ENCODE results near the gene TRAM2.

TRAM2 gene

GRCh38 chr6:52577022-52577777 lies at the start of gene TRAM2:
Gene TRAM2, minus strand, starts transcription at chr6:52577060. Its CDS starts 145 bp downstream, at chr6:52576915.
- TF ChIP-seq CTCF (IDR thresholded peaks at IDR 0.05; ENCODE audit: extremely low read depth, missing control alignments), result no peak
- DNase-seq (ENCODE audit: low spot score), result peak; percentile 92

- no peak for TF ChIP-seq CTCF (IDR thresholded peaks at IDR 0.05; ENCODE audit: extremely low read depth, missing control alignments)
- no peak for DNase-seq (ENCODE audit: low spot score)
Observed at GRCh38 chr6:52622810-52623209, 46.0 kb upstream of the TRAM2 start.

- TF ChIP-seq CTCF (IDR thresholded peaks at IDR 0.05; ENCODE audit: extremely low read depth, missing control alignments), result no peak
- DNase-seq (ENCODE audit: low spot score), result no peak
Observed at GRCh38 chr6:52621631-52622030, 44.8 kb upstream of the TRAM2 start.

GRCh38 chr6:52620906-52621190 lies 44.0 kb upstream of the TRAM2 start:
- TF ChIP-seq CTCF (IDR thresholded peaks at IDR 0.05; ENCODE audit: extremely low read depth, missing control alignments), result no peak
- no peak for DNase-seq (ENCODE audit: low spot score)

GRCh38 chr6:52620055-52620905 lies 43.4 kb upstream of the TRAM2 start:
- DNase-seq (ENCODE audit: low spot score), result no peak
- no peak for TF ChIP-seq CTCF (IDR thresholded peaks at IDR 0.05; ENCODE audit: extremely low read depth, missing control alignments)

GRCh38 chr6:52617087-52617486 lies 40.2 kb upstream of the TRAM2 start:
- no peak for TF ChIP-seq CTCF (IDR thresholded peaks at IDR 0.05; ENCODE audit: extremely low read depth, missing control alignments)
- no peak for DNase-seq (ENCODE audit: low spot score)

GRCh38 chr6:52616059-52616690 lies 39.3 kb upstream of the TRAM2 start:
- DNase-seq (ENCODE audit: low spot score), result no peak
- TF ChIP-seq CTCF (IDR thresholded peaks at IDR 0.05; ENCODE audit: extremely low read depth, missing control alignments), result no peak

All from GM20000 (cell line).